Gastrocnemius medialis (tissue), 4 donors: ENCODE results near the gene GTPBP2. TPM values are rescaled to one million over a fixed set of nuclear protein-coding genes. Genes with fewer than 3 reads are reported as not detected.
"Not testable (repeated sequence)": the region's sequence is repeated elsewhere in the genome, so short reads cannot be mapped to it uniquely, and the experiment has no call there.

Experiments used
- ATAC-seq, 2 donors: fragments of 150-250 bp; one replicate each; pipeline ENCODE4 v1.9.1; 2016
- DNase-seq, 2 donors: peaks; one replicate each; pipeline ENCODE4 v3.0.0-alpha.2; 2019
- H3K27ac ChIP-seq, 4 donors: fragments of 200-600 bp; sonication (generic); 1 replicate in 1 of 4; 2 replicates in 3 of 4; pipeline ENCODE4 v1.5.1; 2016 to 2018; ENCODE audit warnings: mild to moderate bottlenecking in 2 of 4, moderate library complexity in 1 of 4
- H3K27me3 ChIP-seq, 3 donors: fragments of 200-600 bp; sonication (generic) in 2 of 3; 1 replicate in 1 of 3; 2 replicates in 2 of 3; pipeline versions ENCODE4 v1.5.1 to v1.6.0; 2016 to 2019; ENCODE audit warnings: mild to moderate bottlenecking in 1 of 3, moderate library complexity in 1 of 3
- H3K36me3 ChIP-seq, 2 donors: fragments of 200-600 bp; sonication (generic) in 1 of 2; one replicate each; pipeline ENCODE4 v1.5.1; 2017 to 2018
- H3K4me1 ChIP-seq, 2 donors: fragments of 200-600 bp; sonication (generic) in 1 of 2; one replicate each; pipeline ENCODE4 v1.5.1; 2016 to 2017; ENCODE audit warnings: mild to moderate bottlenecking in 2 of 2
- H3K4me3 ChIP-seq, 4 donors: fragments of 200-600 bp; sonication (generic) in 3 of 4; 1 replicate in 1 of 4; 2 replicates in 3 of 4; pipeline ENCODE4 v1.5.1; 2016 to 2019; ENCODE audit warnings: mild to moderate bottlenecking in 2 of 4
- H3K9me3 ChIP-seq, 3 donors: fragments of 200-600 bp; sonication (generic) in 2 of 3; 1 replicate in 1 of 3; 2 replicates in 2 of 3; pipeline ENCODE4 v1.5.1; 2016 to 2019
- CTCF ChIP-seq, 5 experiments: fragments of 450-650 bp in 3 of 5; fragments of 200-600 bp in 2 of 5; sonication (generic) in 2 of 5; IDR thresholded peaks in 4 of 5; conservative IDR thresholded peaks in 1 of 5; 1 replicate in 4 of 5; 2 replicates in 1 of 5; pipeline ENCODE4 v1.5.1; 2016 to 2019; ENCODE audit warnings: antibody characterized with exemption in 5 of 5, mild to moderate bottlenecking in 3 of 5, moderate library complexity in 3 of 5
- POLR2A ChIP-seq, 2 donors: fragments of 450-650 bp; IDR thresholded peaks; one replicate each; pipeline ENCODE4 v1.6.1; 2017; ENCODE audit warnings: antibody characterized with exemption in 2 of 2, mild to moderate bottlenecking in 2 of 2, moderate library complexity in 2 of 2
- in situ Hi-C, 4 donors: fragments of 200-750 bp; cut with MboI; loops; one replicate each; pipeline versions ENCODE4 v1.15.0 to v1.8.0; 2017; ENCODE audit warnings: low sequenced_read_pairs in 4 of 4
- intact Hi-C: fragments of 100-400 bp; cut with DNase I; formaldehyde crosslinking; loops from one replicate; pipeline ENCODE4 v1.15.1; 2023; ENCODE audit warnings: low total_unique reads
- total RNA-seq, 4 donors: library from RNA; depleted of rRNA; stranded (reverse); fragments of >200 nt; gene quantifications; one replicate each; pipeline versions ENCODE4 v1.1.0 to v1.2.3, GENCODE V29; 2016

The GTPBP2 gene
- total RNA-seq, 4 donors from 2014 or later = 25.0 to 39.4 (median 27.1) TPM

GRCh38 chr6:43606019-43606418, 23.0 kb downstream of the GTPBP2 start:
- no peaks in the 10 kb centered on the region for H3K4me1 ChIP-seq
- no peaks in the 10 kb centered on the region for H3K9me3 ChIP-seq
- ATAC-seq (no peak), DNase-seq (no peak)
- H3K36me3 ChIP-seq = peaks cover under 1 to 62% of the 10 kb centered on the region in 2 donors
- intact Hi-C loops (loop anchor here (5.0 kb wide), 1 partner anchor 471 kb away; no protein-coding TSS in a partner anchor), in situ Hi-C loops (loop anchor here in 1 of 4 donors (10.0 kb wide), 1 partner anchor 479 kb away; no protein-coding TSS in a partner anchor)
- TF ChIP-seq POLR2A (IDR thresholded peaks at IDR 0.05) = no peak
- TF ChIP-seq CTCF (IDR thresholded peaks at IDR 0.05 in 4 of 5, conservative IDR thresholded peaks at IDR 0.05 in 1 of 5) = no peak
- H3K27me3 ChIP-seq = no peaks in the 10 kb centered on the region
- H3K4me3 ChIP-seq = no peak overlapping the region
- no peak overlapping the region for H3K27ac ChIP-seq

- no peak for TF ChIP-seq POLR2A (IDR thresholded peaks at IDR 0.05)
- no peak for TF ChIP-seq CTCF (IDR thresholded peaks at IDR 0.05 in 4 of 5, conservative IDR thresholded peaks at IDR 0.05 in 1 of 5)
- H3K27ac ChIP-seq = no peak overlapping the region
- H3K4me1 ChIP-seq = no peaks in the 10 kb centered on the region
- no peak for ATAC-seq
- intact Hi-C loops (no loop called here), in situ Hi-C loops (loop anchor here in 1 of 4 donors (10.0 kb wide), 1 partner anchor 481 kb away; no protein-coding TSS in a partner anchor)
- H3K27me3 ChIP-seq = no peaks in the 10 kb centered on the region
- H3K4me3 ChIP-seq = no peak overlapping the region
- no peak for DNase-seq
- H3K36me3 ChIP-seq = peaks cover 0 to 58% of the 10 kb centered on the region in 2 donors
- no peaks in the 10 kb centered on the region for H3K9me3 ChIP-seq
Observed at GRCh38 chr6:43604174-43604573, 24.9 kb downstream of the GTPBP2 start.

- Histone ChIP-seq H3K27ac (no peak overlapping the region), H3K27me3 (no peaks in the 10 kb centered on the region), H3K9me3 (no peaks in the 10 kb centered on the region), H3K4me1 (no peaks in the 10 kb centered on the region), H3K4me3 (no peak overlapping the region), H3K36me3 (peaks cover 0 to 53% of the 10 kb centered on the region in 2 donors)
- no peak for TF ChIP-seq CTCF (IDR thresholded peaks at IDR 0.05 in 4 of 5, conservative IDR thresholded peaks at IDR 0.05 in 1 of 5)
- in situ Hi-C loops (loop anchor here in 1 of 4 donors (10.0 kb wide), 1 partner anchor 484 kb away; no protein-coding TSS in a partner anchor), intact Hi-C loops (no loop called here)
- ATAC-seq (no peak), DNase-seq (no peak)
Observed at GRCh38 chr6:43600595-43600994, 28.5 kb downstream of the GTPBP2 start.

GRCh38 chr6:43593938-43594337, 35.1 kb downstream of the GTPBP2 start:
- in situ Hi-C loops = no loop called here
- Histone ChIP-seq H3K4me1 (no peaks in the 10 kb centered on the region), H3K27ac (no peak overlapping the region), H3K27me3 (no peaks in the 10 kb centered on the region), H3K36me3 (peaks cover 0 to 25% of the 10 kb centered on the region in 2 donors), H3K4me3 (no peak overlapping the region), H3K9me3 (no peaks in the 10 kb centered on the region)
- intact Hi-C loops = no loop called here
- no peak for TF ChIP-seq POLR2A (IDR thresholded peaks at IDR 0.05)
- TF ChIP-seq CTCF (IDR thresholded peaks at IDR 0.05 in 4 of 5, conservative IDR thresholded peaks at IDR 0.05 in 1 of 5) = no peak
- DNase-seq = no peak
- no peak for ATAC-seq

- H3K36me3 ChIP-seq = peaks cover 0 to 47% of the 10 kb centered on the region in 2 donors
- ATAC-seq, DNase-seq, in situ Hi-C loops, H3K27me3 ChIP-seq, H3K4me3 ChIP-seq, intact Hi-C loops, H3K4me1 ChIP-seq, H3K27ac ChIP-seq, H3K9me3 ChIP-seq: not testable (repeated sequence)
Observed at GRCh38 chr6:43589564-43589963, 39.5 kb downstream of the GTPBP2 start.
